ENCODE data around the gene ZFYVE27.

Gene ZFYVE27

DNA sequence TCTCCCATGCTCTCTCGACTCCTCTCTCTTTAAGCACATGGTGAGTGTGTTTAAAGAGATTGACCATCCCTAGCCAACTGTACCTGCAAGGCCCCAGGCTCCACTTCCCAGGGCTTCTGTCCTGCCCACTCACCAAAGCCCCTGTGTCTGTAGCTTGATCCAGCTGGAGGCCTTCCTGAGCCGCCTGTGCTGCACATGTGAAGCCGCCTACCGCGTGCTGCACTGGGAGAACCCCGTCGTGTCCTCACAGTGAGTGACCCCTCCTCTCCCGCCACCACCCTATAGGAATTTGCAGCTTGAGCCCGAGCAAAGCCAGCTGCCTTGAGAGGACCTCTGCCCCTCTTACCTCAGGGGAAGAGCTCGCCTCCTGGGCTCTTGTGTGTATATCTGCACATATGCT, 11.2 kb downstream of the ZFYVE27 start:
- H3K36me3 ChIP-seq: peaks cover 17% of the 10 kb centered on the region
- TF ChIP-seq, protein P1, sequence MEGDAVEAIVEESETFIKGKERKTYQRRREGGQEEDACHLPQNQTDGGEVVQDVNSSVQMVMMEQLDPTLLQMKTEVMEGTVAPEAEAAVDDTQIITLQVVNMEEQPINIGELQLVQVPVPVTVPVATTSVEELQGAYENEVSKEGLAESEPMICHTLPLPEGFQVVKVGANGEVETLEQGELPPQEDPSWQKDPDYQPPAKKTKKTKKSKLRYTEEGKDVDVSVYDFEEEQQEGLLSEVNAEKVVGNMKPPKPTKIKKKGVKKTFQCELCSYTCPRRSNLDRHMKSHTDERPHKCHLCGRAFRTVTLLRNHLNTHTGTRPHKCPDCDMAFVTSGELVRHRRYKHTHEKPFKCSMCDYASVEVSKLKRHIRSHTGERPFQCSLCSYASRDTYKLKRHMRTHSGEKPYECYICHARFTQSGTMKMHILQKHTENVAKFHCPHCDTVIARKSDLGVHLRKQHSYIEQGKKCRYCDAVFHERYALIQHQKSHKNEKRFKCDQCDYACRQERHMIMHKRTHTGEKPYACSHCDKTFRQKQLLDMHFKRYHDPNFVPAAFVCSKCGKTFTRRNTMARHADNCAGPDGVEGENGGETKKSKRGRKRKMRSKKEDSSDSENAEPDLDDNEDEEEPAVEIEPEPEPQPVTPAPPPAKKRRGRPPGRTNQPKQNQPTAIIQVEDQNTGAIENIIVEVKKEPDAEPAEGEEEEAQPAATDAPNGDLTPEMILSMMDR (IDR thresholded peaks at IDR 0.05; ENCODE audit: low read depth, low read length): no peak
- no peak for DNase-seq

DNA sequence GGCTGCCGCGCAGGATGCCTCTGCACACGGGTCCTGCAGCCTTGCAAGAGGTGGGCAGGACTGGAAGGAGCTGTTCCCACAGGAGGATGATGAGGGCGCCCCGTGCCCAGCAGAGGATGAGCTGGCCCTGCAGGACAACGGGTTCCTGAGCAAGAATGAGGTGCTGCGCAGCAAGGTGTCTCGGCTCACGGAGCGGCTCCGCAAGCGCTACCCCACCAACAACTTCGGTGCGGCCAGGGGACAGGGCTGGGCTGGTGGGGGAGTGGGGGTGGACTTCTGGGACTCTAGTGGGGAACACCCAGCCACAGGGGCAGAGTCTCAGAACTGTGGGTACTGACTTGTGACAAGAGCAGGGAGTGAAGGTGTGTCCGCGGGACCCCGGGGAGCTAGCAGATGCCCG, 16.0 kb downstream of the ZFYVE27 start:
- no peak for DNase-seq
- H3K4me3 ChIP-seq (ENCODE audit: low read depth, low read length): no peak overlapping the region
- TF ChIP-seq, protein P1 (IDR thresholded peaks at IDR 0.05; ENCODE audit: low read depth, low read length): no peak
- H3K9me3 ChIP-seq: no peaks in the 10 kb centered on the region
- peaks cover 16% of the 10 kb centered on the region for H3K36me3 ChIP-seq
- no peaks in the 10 kb centered on the region for H3K4me1 ChIP-seq
- no peaks in the 10 kb centered on the region for H3K27me3 ChIP-seq

More for the DNA sequence above, 11.2 kb downstream of the ZFYVE27 start:
- Histone ChIP-seq H3K4me1 (peaks cover 9% of the 10 kb centered on the region), H3K4me3 (ENCODE audit: low read depth, low read length) (no peak overlapping the region), H3K9me3 (no peaks in the 10 kb centered on the region), H3K27me3 (no peaks in the 10 kb centered on the region)

DNA sequence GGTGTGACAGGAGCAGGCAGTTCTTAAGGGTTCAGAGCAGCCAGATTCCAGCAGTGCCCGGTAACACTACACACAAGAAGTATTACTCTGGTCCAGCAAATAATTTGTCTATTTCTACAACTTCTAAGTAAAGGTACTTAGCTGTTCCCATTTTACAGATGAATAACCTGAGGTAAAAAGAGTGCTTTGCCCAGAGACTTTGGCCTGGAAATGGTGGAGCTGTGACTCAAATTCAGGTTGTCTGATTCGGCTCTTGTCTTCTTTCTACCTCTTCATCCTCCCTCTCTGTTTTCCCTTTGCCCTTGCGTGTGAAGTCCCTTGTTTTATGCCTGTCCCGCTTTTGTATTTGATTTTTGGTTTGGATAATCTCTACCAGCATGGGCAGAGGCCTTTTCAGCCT, 17.8 kb downstream of the ZFYVE27 start:
- TF ChIP-seq, protein P1 (IDR thresholded peaks at IDR 0.05; ENCODE audit: low read depth, low read length): no peak
- H3K27me3 ChIP-seq: no peaks in the 10 kb centered on the region
- peaks cover 16% of the 10 kb centered on the region for H3K36me3 ChIP-seq
- no peaks in the 10 kb centered on the region for H3K9me3 ChIP-seq
- no peaks in the 10 kb centered on the region for H3K4me1 ChIP-seq
- no peak for DNase-seq
- no peak overlapping the region for H3K4me3 ChIP-seq (ENCODE audit: low read depth, low read length)

DNA sequence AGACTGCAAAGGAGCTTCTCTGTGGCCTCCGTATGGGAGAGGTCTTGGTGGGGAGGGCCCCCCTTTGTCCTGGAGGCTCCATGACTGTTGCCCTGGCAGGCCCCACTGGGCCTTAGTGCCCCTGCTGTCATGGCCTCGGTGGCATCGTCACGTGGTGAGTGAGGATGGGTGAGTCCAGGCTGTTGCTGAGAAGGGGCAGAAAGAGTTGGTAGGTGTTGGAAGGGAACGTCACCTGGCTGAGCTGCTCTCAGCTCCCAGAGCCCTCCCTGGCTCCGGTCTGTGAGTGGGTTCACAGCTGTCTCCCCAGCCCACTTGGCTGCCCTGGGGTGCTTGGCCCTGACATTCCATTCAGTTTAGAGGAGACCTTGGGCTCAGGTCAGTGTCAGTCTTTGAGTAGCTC, 18.8 kb downstream of the ZFYVE27 start:
- TF ChIP-seq, protein P1 (IDR thresholded peaks at IDR 0.05; ENCODE audit: low read depth, low read length): no peak
- no peak for DNase-seq
- Histone ChIP-seq H3K36me3 (peaks cover 12% of the 10 kb centered on the region), H3K27me3 (no peaks in the 10 kb centered on the region), H3K9me3 (no peaks in the 10 kb centered on the region), H3K4me1 (no peaks in the 10 kb centered on the region), H3K4me3 (ENCODE audit: low read depth, low read length) (no peak overlapping the region)

DNA sequence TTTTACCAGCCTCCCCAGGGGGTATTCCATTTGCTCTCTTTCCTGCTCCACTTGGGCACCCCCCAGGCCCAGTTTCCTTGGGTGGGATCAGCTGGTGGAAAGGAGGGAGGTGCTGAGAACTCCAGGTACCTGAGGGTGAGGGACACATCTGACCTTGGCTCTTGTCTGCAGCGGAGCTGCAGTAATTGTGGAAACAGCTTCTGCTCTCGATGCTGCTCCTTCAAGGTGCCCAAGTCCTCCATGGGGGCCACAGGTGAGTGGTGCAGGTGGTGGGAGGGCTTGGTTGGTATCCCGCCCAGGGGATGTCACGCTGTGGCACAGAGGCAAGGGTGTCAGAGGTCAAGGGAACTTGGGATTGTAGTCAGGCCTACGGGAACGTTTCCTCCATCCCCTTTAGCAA, 20.5 kb downstream of the ZFYVE27 start:
- Histone ChIP-seq H3K9me3 (no peaks in the 10 kb centered on the region), H3K4me3 (ENCODE audit: low read depth, low read length) (no peak overlapping the region), H3K36me3 (peaks cover 12% of the 10 kb centered on the region), H3K4me1 (no peaks in the 10 kb centered on the region), H3K27me3 (no peaks in the 10 kb centered on the region)
- no peak for DNase-seq
- TF ChIP-seq, protein P1 (IDR thresholded peaks at IDR 0.05; ENCODE audit: low read depth, low read length): no peak

DNA sequence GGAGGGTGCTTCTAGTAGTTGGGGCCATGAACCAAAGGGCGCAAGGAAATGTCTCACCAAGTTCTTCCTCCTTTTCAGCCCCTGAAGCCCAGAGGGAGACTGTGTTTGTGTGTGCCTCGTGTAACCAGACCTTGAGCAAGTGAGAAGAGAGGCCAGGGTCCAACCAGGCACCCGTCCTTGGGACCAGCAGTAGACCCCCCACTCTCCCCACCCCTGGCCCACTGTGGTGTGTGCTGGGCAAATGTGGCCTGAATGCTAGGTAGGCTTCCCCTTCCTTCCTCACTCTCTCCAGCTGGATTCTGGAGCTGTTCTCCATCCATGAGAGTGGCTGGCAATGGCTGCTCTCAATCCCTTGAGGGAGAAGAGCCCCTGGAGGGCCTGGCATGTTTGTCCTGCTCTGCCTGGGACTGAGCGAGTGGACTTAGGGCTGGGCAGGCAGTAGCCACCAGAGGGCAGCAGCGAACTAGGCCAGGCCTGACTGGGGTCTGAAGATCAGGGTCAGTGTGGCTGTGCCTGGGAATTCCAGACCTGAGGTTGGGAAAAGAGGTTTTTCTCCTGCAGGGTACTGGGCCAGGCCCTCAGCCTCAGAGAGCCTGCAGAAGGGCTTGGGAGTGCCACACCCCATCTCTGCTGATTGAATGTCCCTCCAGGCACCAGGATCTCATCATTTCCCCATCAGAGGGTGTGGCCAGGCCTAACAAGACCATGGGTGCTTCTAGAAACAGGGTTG, 22.4 kb downstream of the ZFYVE27 start:
- DNase-seq: peak; percentile 86
- no peaks in the 10 kb centered on the region for H3K9me3 ChIP-seq
- no peaks in the 10 kb centered on the region for H3K4me1 ChIP-seq
- no peaks in the 10 kb centered on the region for H3K27me3 ChIP-seq
- TF ChIP-seq, protein P1 (IDR thresholded peaks at IDR 0.05; ENCODE audit: low read depth, low read length): peak; percentile 96
- peaks cover 6% of the 10 kb centered on the region for H3K36me3 ChIP-seq
- H3K4me3 ChIP-seq (ENCODE audit: low read depth, low read length): no peak overlapping the region

Data from BE2C (cell line).